Right atrium auricular region (tissue), 2 donors: Measurements from ENCODE around the gene GRM1. TPM values are rescaled to one million over a fixed set of nuclear protein-coding genes. Genes with fewer than 3 reads are reported as not detected.

Experiments used
- DNase-seq: peaks from one replicate; pipeline ENCODE4 v3.0.0-alpha.2; 2019; ENCODE audit warnings: low spot score
- H3K27ac ChIP-seq, 2 donors: fragments of 200-600 bp; sonication (generic); 1 replicate in 1 of 2; 2 replicates in 1 of 2; pipeline ENCODE4 v1.5.1; 2016 to 2019
- H3K27me3 ChIP-seq, 2 donors: fragments of 200-600 bp; sonication (generic); one replicate each; pipeline versions ENCODE4 v1.5.1 to v1.6.0; 2017 to 2019
- H3K36me3 ChIP-seq: fragments of 200-600 bp; sonication (generic); one replicate; pipeline ENCODE4 v1.5.1; 2016
- H3K4me1 ChIP-seq, 2 donors: fragments of 200-600 bp; sonication (generic); one replicate each; pipeline versions ENCODE4 v1.5.1 to v1.6.0; 2017 to 2019
- H3K4me3 ChIP-seq, 2 donors: fragments of 200-600 bp; sonication (generic); 1 replicate in 1 of 2; 2 replicates in 1 of 2; pipeline ENCODE4 v1.5.1; 2017 to 2019; ENCODE audit warnings: mild to moderate bottlenecking in 1 of 2, moderate library complexity in 1 of 2
- H3K9me3 ChIP-seq, 2 donors: fragments of 200-600 bp; sonication (generic); one replicate each; pipeline ENCODE4 v1.5.1; 2019
- total RNA-seq, 2 donors: library from RNA; depleted of rRNA; stranded (reverse); fragments of >200 nt; gene quantifications; one replicate each; pipeline ENCODE4 v1.1.0, GENCODE V29; 2016
- TF ChIP-seq, protein P1 (sequence below), 2 donors: fragments of 200-600 bp; sonication (generic); IDR thresholded peaks; one replicate each; pipeline ENCODE4 v1.5.1; 2019; ENCODE audit warnings: antibody characterized with exemption in 2 of 2

Gene GRM1
- total RNA-seq, 2 donors from 2014 or later: 0.07 to 0.08 TPM

DNA sequence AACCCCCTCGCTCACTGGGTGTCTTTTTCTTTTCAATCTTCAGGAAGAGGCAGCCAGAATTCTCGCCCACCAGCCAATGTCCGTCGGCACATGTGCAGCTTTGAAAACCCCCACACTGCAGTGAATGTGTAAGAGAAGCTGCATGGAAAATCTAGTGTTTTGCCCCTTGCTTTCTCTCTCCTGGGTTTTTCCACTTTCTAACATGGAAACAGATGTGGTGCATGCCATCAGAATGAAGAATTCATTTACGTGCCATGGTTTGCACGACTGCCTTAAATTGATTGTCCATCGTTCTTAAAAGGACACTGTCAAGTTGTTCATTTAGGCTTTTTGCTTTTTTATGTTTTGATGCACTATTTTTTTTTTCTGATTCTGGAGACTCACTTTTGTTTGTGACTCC lies 397.7 kb downstream of the GRM1 start:
- H3K4me3 ChIP-seq: no peak overlapping the region
- H3K4me1 ChIP-seq: no peaks in the 10 kb centered on the region
- DNase-seq: no peak
- no peak overlapping the region for H3K27ac ChIP-seq
- TF ChIP-seq, protein P1, sequence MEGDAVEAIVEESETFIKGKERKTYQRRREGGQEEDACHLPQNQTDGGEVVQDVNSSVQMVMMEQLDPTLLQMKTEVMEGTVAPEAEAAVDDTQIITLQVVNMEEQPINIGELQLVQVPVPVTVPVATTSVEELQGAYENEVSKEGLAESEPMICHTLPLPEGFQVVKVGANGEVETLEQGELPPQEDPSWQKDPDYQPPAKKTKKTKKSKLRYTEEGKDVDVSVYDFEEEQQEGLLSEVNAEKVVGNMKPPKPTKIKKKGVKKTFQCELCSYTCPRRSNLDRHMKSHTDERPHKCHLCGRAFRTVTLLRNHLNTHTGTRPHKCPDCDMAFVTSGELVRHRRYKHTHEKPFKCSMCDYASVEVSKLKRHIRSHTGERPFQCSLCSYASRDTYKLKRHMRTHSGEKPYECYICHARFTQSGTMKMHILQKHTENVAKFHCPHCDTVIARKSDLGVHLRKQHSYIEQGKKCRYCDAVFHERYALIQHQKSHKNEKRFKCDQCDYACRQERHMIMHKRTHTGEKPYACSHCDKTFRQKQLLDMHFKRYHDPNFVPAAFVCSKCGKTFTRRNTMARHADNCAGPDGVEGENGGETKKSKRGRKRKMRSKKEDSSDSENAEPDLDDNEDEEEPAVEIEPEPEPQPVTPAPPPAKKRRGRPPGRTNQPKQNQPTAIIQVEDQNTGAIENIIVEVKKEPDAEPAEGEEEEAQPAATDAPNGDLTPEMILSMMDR (IDR thresholded peaks at IDR 0.05): no peak
- no peaks in the 10 kb centered on the region for H3K27me3 ChIP-seq
- H3K9me3 ChIP-seq: no peaks in the 10 kb centered on the region
- H3K36me3 ChIP-seq: no peaks in the 10 kb centered on the region

DNA sequence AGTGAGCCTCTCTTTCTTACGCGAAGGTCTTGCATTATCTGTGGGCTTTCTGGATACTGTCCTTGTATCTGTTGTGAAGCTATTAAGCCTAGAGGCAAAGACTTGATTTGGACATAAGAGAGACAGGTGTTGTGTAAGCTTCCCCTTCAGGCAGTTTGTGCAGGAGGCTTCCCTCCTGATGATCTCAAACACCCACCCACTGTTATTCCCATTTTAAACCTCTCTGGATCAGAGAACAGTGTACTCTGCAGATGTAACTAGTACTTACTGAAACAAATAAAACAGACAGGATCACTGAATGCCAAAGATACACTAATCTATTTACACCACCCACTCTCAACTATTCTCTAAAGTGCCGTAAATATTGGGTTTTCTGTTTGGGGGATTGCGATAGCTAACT lies 401.0 kb downstream of the GRM1 start:
- peaks cover 0 to 11% of the 10 kb centered on the region in 2 donors for H3K4me1 ChIP-seq
- TF ChIP-seq, protein P1 (IDR thresholded peaks at IDR 0.05): no peak

DNA sequence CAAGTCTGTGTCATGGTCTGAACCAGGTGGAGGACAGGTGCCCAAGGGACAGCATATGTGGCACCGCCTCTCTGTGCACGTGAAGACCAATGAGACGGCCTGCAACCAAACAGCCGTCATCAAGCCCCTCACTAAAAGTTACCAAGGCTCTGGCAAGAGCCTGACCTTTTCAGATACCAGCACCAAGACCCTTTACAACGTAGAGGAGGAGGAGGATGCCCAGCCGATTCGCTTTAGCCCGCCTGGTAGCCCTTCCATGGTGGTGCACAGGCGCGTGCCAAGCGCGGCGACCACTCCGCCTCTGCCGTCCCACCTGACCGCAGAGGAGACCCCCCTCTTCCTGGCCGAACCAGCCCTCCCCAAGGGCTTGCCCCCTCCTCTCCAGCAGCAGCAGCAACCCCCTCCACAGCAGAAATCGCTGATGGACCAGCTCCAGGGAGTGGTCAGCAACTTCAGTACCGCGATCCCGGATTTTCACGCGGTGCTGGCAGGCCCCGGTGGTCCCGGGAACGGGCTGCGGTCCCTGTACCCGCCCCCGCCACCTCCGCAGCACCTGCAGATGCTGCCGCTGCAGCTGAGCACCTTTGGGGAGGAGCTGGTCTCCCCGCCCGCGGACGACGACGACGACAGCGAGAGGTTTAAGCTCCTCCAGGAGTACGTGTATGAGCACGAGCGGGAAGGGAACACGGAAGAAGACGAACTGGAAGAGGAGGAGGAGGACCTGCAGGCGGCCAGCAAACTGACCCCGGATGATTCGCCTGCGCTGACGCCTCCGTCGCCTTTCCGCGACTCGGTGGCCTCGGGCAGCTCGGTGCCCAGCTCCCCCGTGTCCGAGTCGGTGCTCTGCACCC lies 405.2 kb downstream of the GRM1 start:
- no peaks in the 10 kb centered on the region for H3K27me3 ChIP-seq
- peaks cover 0 to 11% of the 10 kb centered on the region in 2 donors for H3K4me1 ChIP-seq
- no peaks in the 10 kb centered on the region for H3K36me3 ChIP-seq
- DNase-seq: no peak
- no peak overlapping the region for H3K27ac ChIP-seq
- H3K4me3 ChIP-seq: peak overlapping the region; percentile 15 to 42
- TF ChIP-seq, protein P1 (IDR thresholded peaks at IDR 0.05): no peak
- H3K9me3 ChIP-seq: no peaks in the 10 kb centered on the region

More for the DNA sequence above, 401.0 kb downstream of the GRM1 start:
- Histone ChIP-seq H3K9me3 (no peaks in the 10 kb centered on the region), H3K4me3 (no peak overlapping the region), H3K27me3 (no peaks in the 10 kb centered on the region), H3K36me3 (no peaks in the 10 kb centered on the region), H3K27ac (no peak overlapping the region)
- DNase-seq: no peak

DNA sequence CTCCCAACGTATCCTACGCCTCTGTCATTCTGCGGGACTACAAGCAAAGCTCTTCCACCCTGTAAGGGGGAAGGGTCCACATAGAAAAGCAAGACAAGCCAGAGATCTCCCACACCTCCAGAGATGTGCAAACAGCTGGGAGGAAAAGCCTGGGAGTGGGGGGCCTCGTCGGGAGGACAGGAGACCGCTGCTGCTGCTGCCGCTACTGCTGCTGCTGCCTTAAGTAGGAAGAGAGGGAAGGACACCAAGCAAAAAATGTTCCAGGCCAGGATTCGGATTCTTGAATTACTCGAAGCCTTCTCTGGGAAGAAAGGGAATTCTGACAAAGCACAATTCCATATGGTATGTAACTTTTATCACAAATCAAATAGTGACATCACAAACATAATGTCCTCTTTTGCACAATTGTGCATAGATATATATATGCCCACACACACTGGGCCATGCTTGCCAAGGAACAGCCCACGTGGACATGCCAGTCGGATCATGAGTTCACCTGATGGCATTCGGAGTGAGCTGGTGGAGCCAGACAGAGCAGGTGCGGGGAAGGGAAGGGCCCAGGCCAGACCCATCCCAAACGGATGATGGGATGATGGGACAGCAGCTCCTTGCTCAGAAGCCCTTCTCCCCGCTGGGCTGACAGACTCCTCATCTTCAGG lies 406.0 kb downstream of the GRM1 start:
- no peak for DNase-seq
- Histone ChIP-seq H3K9me3 (no peaks in the 10 kb centered on the region), H3K27ac (no peak overlapping the region), H3K27me3 (no peaks in the 10 kb centered on the region), H3K4me3 (peak overlapping the region; percentile 15 to 42), H3K4me1 (peaks cover 0 to 11% of the 10 kb centered on the region in 2 donors), H3K36me3 (no peaks in the 10 kb centered on the region)
- TF ChIP-seq, protein P1 (IDR thresholded peaks at IDR 0.05): no peak

DNA sequence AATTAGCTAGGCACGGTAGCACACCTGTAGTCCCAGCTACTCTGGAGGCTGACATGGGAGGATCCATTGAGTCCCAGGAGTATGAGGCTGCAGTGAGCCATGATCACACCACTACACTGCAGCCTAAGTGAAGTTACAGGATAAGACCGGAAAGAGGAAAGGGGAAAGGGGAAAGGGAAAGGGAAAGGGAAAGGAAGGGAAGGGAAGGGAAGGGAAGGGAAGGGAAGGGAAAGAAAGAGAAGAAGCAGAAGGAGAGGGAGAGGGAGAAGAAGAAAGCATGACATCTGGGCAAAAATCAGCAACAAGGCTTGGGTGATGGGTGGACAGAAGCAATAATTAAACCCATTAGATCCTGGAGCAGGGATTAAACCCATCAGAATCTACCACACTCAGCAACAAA lies 413.0 kb downstream of the GRM1 start:
- no peak for DNase-seq
- no peaks in the 10 kb centered on the region for H3K36me3 ChIP-seq
- TF ChIP-seq, protein P1 (IDR thresholded peaks at IDR 0.05): no peak

More for the DNA sequence above, 413.0 kb downstream of the GRM1 start:
- Histone ChIP-seq H3K9me3 (no peaks in the 10 kb centered on the region), H3K4me3 (no peak overlapping the region), H3K4me1 (no peaks in the 10 kb centered on the region), H3K27ac (no peak overlapping the region), H3K27me3 (no peaks in the 10 kb centered on the region)
